Muscle of arm (tissue), 12 donors: Measurements from ENCODE around the gene VPS13D. TPM values are rescaled to one million over a fixed set of nuclear protein-coding genes. Genes with fewer than 3 reads are reported as not detected.

Source experiments
- DNase-seq: peaks from one replicate; pipeline ENCODE4 v3.0.0-alpha.2; 2013
- polyA plus RNA-seq, 12 donors: library from polyadenylated mRNA; unstranded; fragments of 120-200 nt; gene quantifications; one replicate each; pipeline ENCODE4 v1.2.1, GENCODE V29; 2013; ENCODE audit not compliant: insufficient read length in 12 of 12

VPS13D gene
- polyA plus RNA-seq, 12 donors, result 13.2 to 32.7 (median 18.8) TPM; not detected in 1

- DNase-seq, result no peak
Measured at GRCh38 chr1:12428334-12428733, 198.5 kb downstream of the VPS13D start.

- DNase-seq, result no peak
Measured at GRCh38 chr1:12430525-12430924, 200.7 kb downstream of the VPS13D start.

GRCh38 chr1:12432897-12433296 lies 203.1 kb downstream of the VPS13D start:
- DNase-seq, result no peak

GRCh38 chr1:12433323-12434053 lies 203.7 kb downstream of the VPS13D start:
- peak; percentile 82 for DNase-seq

- DNase-seq, result no peak
Measured at GRCh38 chr1:12434174-12434573, 204.3 kb downstream of the VPS13D start.

- DNase-seq, result no peak
Measured at GRCh38 chr1:12434686-12435085, 204.9 kb downstream of the VPS13D start.

GRCh38 chr1:12435639-12436344 lies 206.0 kb downstream of the VPS13D start:
- DNase-seq, result no peak

- DNase-seq, result no peak
Measured at GRCh38 chr1:12436345-12436658, 206.5 kb downstream of the VPS13D start.

- DNase-seq, result no peak
Measured at GRCh38 chr1:12436817-12437599, 207.2 kb downstream of the VPS13D start.

- DNase-seq, result no peak
Measured at GRCh38 chr1:12437629-12438028, 207.8 kb downstream of the VPS13D start.

- no peak for DNase-seq
Measured at GRCh38 chr1:12438349-12438924, 208.6 kb downstream of the VPS13D start.

- no peak for DNase-seq
Measured at GRCh38 chr1:12439073-12439472, 209.2 kb downstream of the VPS13D start.

GRCh38 chr1:12441414-12442105 lies 211.7 kb downstream of the VPS13D start:
- no peak for DNase-seq

GRCh38 chr1:12442217-12442616 lies 212.4 kb downstream of the VPS13D start:
- no peak for DNase-seq

- DNase-seq, result no peak
Measured at GRCh38 chr1:12443151-12443550, 213.3 kb downstream of the VPS13D start.

- DNase-seq, result no peak
Measured at GRCh38 chr1:12444329-12444841, 214.6 kb downstream of the VPS13D start.

- no peak for DNase-seq
Measured at GRCh38 chr1:12445257-12445656, 215.4 kb downstream of the VPS13D start.

GRCh38 chr1:12446593-12446992 lies 216.8 kb downstream of the VPS13D start:
- no peak for DNase-seq

- no peak for DNase-seq
Measured at GRCh38 chr1:12447307-12447706, 217.5 kb downstream of the VPS13D start.

- DNase-seq, result no peak
Measured at GRCh38 chr1:12447849-12448312, 218.1 kb downstream of the VPS13D start.

GRCh38 chr1:12448746-12449177 lies 218.9 kb downstream of the VPS13D start:
- no peak for DNase-seq
